Bronchial smooth muscle cell (primary cell): ENCODE measurements around the gene THBS2. TPM values are rescaled to one million over a fixed set of nuclear protein-coding genes. Genes with fewer than 3 reads are reported as not detected.

ENCODE experiments used
- total RNA-seq: library from RNA; depleted of rRNA; stranded (reverse); fragments of >200 nt; gene quantifications from 2 replicates; pipeline ENCODE4 v1.2.1, GENCODE V29; 2014

The THBS2 gene
- 172 and 213 TPM in 2 replicates for total RNA-seq

GRCh38 chr6:169253337-169254238, at the start of gene THBS2:
TSS of gene THBS2 (minus strand) at chr6:169253846. CDS start at chr6:169250784, 3,062 bp downstream.

